ENCODE results near the gene MAN1A1.

GRCh38 chr6:119323478-119323877, 26.1 kb downstream of the MAN1A1 start:
- TF ChIP-seq POLR2AphosphoS5 (IDR thresholded peaks at IDR 0.05; ENCODE audit: low read depth, low read length) (no peak), REST (IDR thresholded peaks at IDR 0.05; ENCODE audit: insufficient read depth in 1 of 2, low read depth in 2 of 2, low read length in 2 of 2) (no peak), TAF1 (IDR thresholded peaks at IDR 0.05; ENCODE audit: borderline replicate concordance, insufficient read depth, low read length) (no peak), SIN3A (IDR thresholded peaks at IDR 0.05; ENCODE audit: borderline replicate concordance, insufficient read depth, low read length) (no peak), FOXP2 (optimal IDR thresholded peaks at IDR 0.05; ENCODE audit: borderline replicate concordance, extremely low read depth, extremely low read length, insufficient read depth) (no peak)
